Transverse colon (tissue), 4 donors: Measurements from ENCODE around the gene LRR1. TPM values are rescaled to one million over a fixed set of nuclear protein-coding genes. Genes with fewer than 3 reads are reported as not detected.

Experiments
- DNase-seq: peaks from one replicate; pipeline ENCODE4 v3.0.0-alpha.2; 2019
- H3K27ac ChIP-seq, 4 donors: fragments of 200-600 bp; sonication (generic); 2 replicates each; pipeline ENCODE4 v1.5.1; 2016 to 2018; ENCODE audit warnings: inconsistent platforms in 4 of 4
- H3K27me3 ChIP-seq: fragments of 200-600 bp; sonication (generic); 2 replicates; pipeline ENCODE4 v1.5.1; 2017; ENCODE audit warnings: inconsistent platforms
- H3K36me3 ChIP-seq, 4 donors: fragments of 200-600 bp; sonication (generic); 2 replicates each; pipeline ENCODE4 v1.5.1; 2017 to 2019; ENCODE audit warnings: inconsistent platforms in 4 of 4
- H3K4me1 ChIP-seq, 4 donors: fragments of 200-600 bp; sonication (generic); 2 replicates each; pipeline ENCODE4 v1.5.1; 2017 to 2020; ENCODE audit warnings: inconsistent platforms in 4 of 4
- H3K4me3 ChIP-seq, 4 donors: fragments of 200-600 bp; sonication (generic); 1 replicate in 1 of 4; 2 replicates in 3 of 4; pipeline versions ENCODE4 v1.5.1 to v1.6.1; 2017 to 2019; ENCODE audit warnings: inconsistent platforms in 4 of 4
- H3K9me3 ChIP-seq, 2 donors: fragments of 200-600 bp; sonication (generic); 2 replicates each; pipeline ENCODE4 v1.5.1; 2017 to 2019; ENCODE audit warnings: inconsistent platforms in 2 of 2
- CTCF ChIP-seq, 5 experiments: fragments of 200-600 bp in 3 of 5; fragments of 450-650 bp in 2 of 5; sonication (generic) in 3 of 5; IDR thresholded peaks; 1 replicate in 2 of 5; 2 replicates in 3 of 5; pipeline ENCODE4 v1.5.1; 2016 to 2017; ENCODE audit warnings: antibody characterized with exemption in 5 of 5, inconsistent platforms in 3 of 5, mild to moderate bottlenecking in 2 of 5, moderate library complexity in 1 of 5
- EP300 ChIP-seq: sonication (generic); formaldehyde crosslinking; IDR thresholded peaks from one replicate; pipeline ENCODE4 v1.6.1; 2017; ENCODE audit warnings: antibody characterized with exemption, low read depth
- POLR2A ChIP-seq: fragments of 450-650 bp; IDR thresholded peaks from one replicate; pipeline ENCODE4 v1.6.1; 2016; ENCODE audit warnings: antibody characterized with exemption, mild to moderate bottlenecking, moderate library complexity
- POLR2AphosphoS5 ChIP-seq, 3 donors: sonication (generic); formaldehyde crosslinking; IDR thresholded peaks; one replicate each; pipeline ENCODE4 v1.6.1; 2016; ENCODE audit warnings: antibody characterized with exemption in 3 of 3
- WGBS, 2 donors: methylation state at CpG; one replicate each; pipeline ENCODE4 v1.1.5; 2018; ENCODE audit warnings: low coverage in 1 of 2; 5-methylcytosine and 5-hydroxymethylcytosine counted together
- in situ Hi-C, 4 donors: fragments of 200-750 bp; cut with MboI; loops; one replicate each; pipeline versions ENCODE4 v1.15.0 to v1.15.1; 2017; ENCODE audit warnings: low sequenced_read_pairs in 3 of 4, low pct_ligation_motif_present in 1 of 4, low pct_unique_long_range_greater_than_20kb in 1 of 4
- intact Hi-C: fragments of 100-400 bp; cut with DNase I; formaldehyde crosslinking; loops from one replicate; pipeline ENCODE4 v1.15.1; 2023; ENCODE audit warnings: low total_unique reads
- total RNA-seq, 4 donors: library from RNA; depleted of rRNA; stranded (reverse); fragments of >200 nt; gene quantifications; one replicate each; pipeline ENCODE4 v1.1.0, GENCODE V29; 2016

LRR1 gene
- total RNA-seq, 4 donors from 2014 or later: 3.0 to 17.1 (median 12.4) TPM; not detected in 1

GRCh38 chr14:49579841-49580240, 18.9 kb upstream of the LRR1 start:
- intact Hi-C loops (no loop called here), in situ Hi-C loops (no loop called here)
- H3K4me1 ChIP-seq: peaks cover 7 to 22% (median 20%) of the 10 kb centered on the region in 4 donors
- 75 to 84% methylated on average over 1 to 2 of the region's 2 CpGs for WGBS, 2 donors
- H3K9me3 ChIP-seq: no peaks in the 10 kb centered on the region
- H3K27ac ChIP-seq: no peak overlapping the region
- no peak for DNase-seq
- no peak for TF ChIP-seq POLR2A
- no peak for TF ChIP-seq EP300
- TF ChIP-seq CTCF (IDR thresholded peaks at IDR 0.05): no peak
- no peak for TF ChIP-seq POLR2AphosphoS5 (IDR thresholded peaks at IDR 0.05)
- H3K36me3 ChIP-seq: peaks cover 0 to 15% (median 4%) of the 10 kb centered on the region in 4 donors
- no peak overlapping the region for H3K4me3 ChIP-seq
- H3K27me3 ChIP-seq: no peaks in the 10 kb centered on the region

- in situ Hi-C loops: no loop called here
- 73 to 76% methylated on average over 8 to 9 of the region's 9 CpGs for WGBS, 2 donors
- intact Hi-C loops: no loop called here
- Histone ChIP-seq H3K9me3 (no peaks in the 10 kb centered on the region), H3K27me3 (no peaks in the 10 kb centered on the region), H3K27ac (no peak overlapping the region), H3K4me3 (no peak overlapping the region), H3K4me1 (peaks cover 7 to 27% (median 23%) of the 10 kb centered on the region in 4 donors), H3K36me3 (peaks cover 0 to 14% (median 4%) of the 10 kb centered on the region in 4 donors)
- DNase-seq: no peak
- TF ChIP-seq CTCF (IDR thresholded peaks at IDR 0.05): no peak
- TF ChIP-seq POLR2A: no peak
- TF ChIP-seq POLR2AphosphoS5 (IDR thresholded peaks at IDR 0.05): no peak
- TF ChIP-seq EP300: no peak
Observed at GRCh38 chr14:49581209-49582112, 17.3 kb upstream of the LRR1 start.

- no peaks in the 10 kb centered on the region for H3K9me3 ChIP-seq
- no peak overlapping the region for H3K27ac ChIP-seq
- H3K27me3 ChIP-seq: no peaks in the 10 kb centered on the region
- intact Hi-C loops (no loop called here), in situ Hi-C loops (no loop called here)
- no peak overlapping the region for H3K4me3 ChIP-seq
- TF ChIP-seq POLR2A (no peak), POLR2AphosphoS5 (IDR thresholded peaks at IDR 0.05) (no peak), EP300 (no peak), CTCF (IDR thresholded peaks at IDR 0.05) (no peak)
- H3K4me1 ChIP-seq: peaks cover 7 to 27% (median 23%) of the 10 kb centered on the region in 4 donors
- peaks cover 0 to 5% (median 3%) of the 10 kb centered on the region in 4 donors for H3K36me3 ChIP-seq
- 85 to 95% methylated on average over 4 of the region's 4 CpGs for WGBS, 2 donors
- no peak for DNase-seq
Observed at GRCh38 chr14:49582113-49582977, 16.4 kb upstream of the LRR1 start.

- Histone ChIP-seq H3K9me3 (no peaks in the 10 kb centered on the region), H3K27me3 (no peaks in the 10 kb centered on the region), H3K4me3 (peak overlapping the region in 1 of 4 donors; percentile 96), H3K27ac (no peak overlapping the region), H3K4me1 (peaks cover 7 to 27% (median 23%) of the 10 kb centered on the region in 4 donors), H3K36me3 (peaks cover 0 to 5% (median 0%) of the 10 kb centered on the region in 4 donors)
- in situ Hi-C loops (no loop called here), intact Hi-C loops (no loop called here)
- 39 to 62% methylated on average over 4 to 6 of the region's 6 CpGs for WGBS, 2 donors
- TF ChIP-seq POLR2A (no peak), EP300 (no peak)
- DNase-seq: no peak
Observed at GRCh38 chr14:49583629-49584028, 15.1 kb upstream of the LRR1 start.
